SK-N-MC (cell line): Measurements from ENCODE around the gene HOMER2.
"Not testable (repeated sequence)": the region's sequence is repeated elsewhere in the genome, so short reads cannot be mapped to it uniquely, and the experiment has no call there.

Source experiments
- DNase-seq: peaks from one replicate; pipeline ENCODE4 v3.0.0-alpha.2; 2011; ENCODE audit warnings: low read depth, low spot score
- H3K27ac ChIP-seq: fragments of 200-600 bp; sonication (generic); 2 replicates; pipeline ENCODE4 v1.5.1; 2016; ENCODE audit warnings: mixed run types
- H3K36me3 ChIP-seq: fragments of 200-600 bp; sonication (generic); 2 replicates; pipeline ENCODE4 v1.6.1; 2017; ENCODE audit warnings: antibody characterized with exemption, low read length, mixed read lengths; ENCODE audit not compliant: insufficient read depth
- H3K4me3 ChIP-seq: fragments of 200-600 bp; sonication (generic); 2 replicates; pipeline ENCODE4 v1.5.1; 2016
- H3K9ac ChIP-seq: fragments of 200-600 bp; sonication (generic); 2 replicates; pipeline ENCODE4 v1.8.0; 2017; ENCODE audit warnings: mixed run types, mixed read lengths; ENCODE audit not compliant: insufficient read length
- H3K9me3 ChIP-seq: fragments of 200-600 bp; sonication (generic); 2 replicates; pipeline ENCODE4 v1.6.1; 2017; ENCODE audit warnings: low read depth, mild to moderate bottlenecking, antibody characterized with exemption, low read length, moderate library complexity, mixed read lengths
- EZH2 ChIP-seq: fragments of 200-600 bp; sonication (generic); IDR thresholded peaks from one replicate; pipeline ENCODE4 v1.6.1; 2017; ENCODE audit warnings: antibody characterized with exemption
- FOXP2 ChIP-seq: optimal IDR thresholded peaks from 2 replicates; pipeline ENCODE3; 2011; ENCODE audit warnings: mild to moderate bottlenecking, moderate library complexity; ENCODE audit not compliant: insufficient read depth; ENCODE audit errors: extremely low read length, control extremely low read depth
- POLR2AphosphoS5 ChIP-seq: IDR thresholded peaks from 2 replicates; pipeline ENCODE4 v1.6.1; 2012; ENCODE audit warnings: mild to moderate bottlenecking, low read depth, low read length, borderline replicate concordance

Gene HOMER2

GRCh38 chr15:82873000-82873680, 79.4 kb downstream of the HOMER2 start:
- Histone ChIP-seq H3K9ac (no peak overlapping the region), H3K4me3 (no peak overlapping the region), H3K36me3 (no peaks in the 10 kb centered on the region), H3K27ac (no peak overlapping the region), H3K9me3 (no peaks in the 10 kb centered on the region)
- no peak for TF ChIP-seq EZH2
- TF ChIP-seq POLR2AphosphoS5: no peak
- no peak for TF ChIP-seq FOXP2
- no peak for DNase-seq

GRCh38 chr15:82871832-82872484, 80.6 kb downstream of the HOMER2 start:
- Histone ChIP-seq H3K4me3 (no peak overlapping the region), H3K9ac (no peak overlapping the region), H3K27ac (no peak overlapping the region), H3K9me3 (no peaks in the 10 kb centered on the region), H3K36me3 (no peaks in the 10 kb centered on the region)
- TF ChIP-seq POLR2AphosphoS5: no peak
- TF ChIP-seq FOXP2: no peak
- DNase-seq: no peak

- no peak for TF ChIP-seq POLR2AphosphoS5
- no peak for TF ChIP-seq FOXP2
- no peak for TF ChIP-seq EZH2
- H3K9ac ChIP-seq: no peak overlapping the region
- no peak overlapping the region for H3K4me3 ChIP-seq
- H3K36me3 ChIP-seq: no peaks in the 10 kb centered on the region
- H3K9me3 ChIP-seq: no peaks in the 10 kb centered on the region
- H3K27ac ChIP-seq: no peak overlapping the region
- no peak for DNase-seq
Measured at GRCh38 chr15:82871358-82871757, 81.2 kb downstream of the HOMER2 start.

- H3K4me3 ChIP-seq: no peak overlapping the region
- no peak for TF ChIP-seq POLR2AphosphoS5
- no peak for TF ChIP-seq FOXP2
- TF ChIP-seq EZH2: no peak
- DNase-seq: no peak
- H3K9me3 ChIP-seq: no peaks in the 10 kb centered on the region
- no peaks in the 10 kb centered on the region for H3K36me3 ChIP-seq
- H3K9ac ChIP-seq: no peak overlapping the region
- no peak overlapping the region for H3K27ac ChIP-seq
Measured at GRCh38 chr15:82870727-82871320, 81.7 kb downstream of the HOMER2 start.

- H3K36me3 ChIP-seq, H3K4me3 ChIP-seq, DNase-seq, H3K9ac ChIP-seq, H3K27ac ChIP-seq, H3K9me3 ChIP-seq: not testable (repeated sequence)
Measured at GRCh38 chr15:82865981-82866380, 86.5 kb downstream of the HOMER2 start.

GRCh38 chr15:82865581-82865980, 86.9 kb downstream of the HOMER2 start:
- not testable (repeated sequence) for DNase-seq, H3K36me3 ChIP-seq, H3K4me3 ChIP-seq, H3K9ac ChIP-seq, H3K27ac ChIP-seq, H3K9me3 ChIP-seq

GRCh38 chr15:82864967-82865366, 87.6 kb downstream of the HOMER2 start:
- TF ChIP-seq FOXP2: no peak
- TF ChIP-seq POLR2AphosphoS5: no peak
- no peak for TF ChIP-seq EZH2
- Histone ChIP-seq H3K9me3 (no peaks in the 10 kb centered on the region), H3K36me3 (no peaks in the 10 kb centered on the region), H3K4me3 (no peak overlapping the region), H3K9ac (no peak overlapping the region), H3K27ac (no peak overlapping the region)
- no peak for DNase-seq

- Histone ChIP-seq H3K4me3 (no peak overlapping the region), H3K27ac (no peak overlapping the region), H3K9me3 (no peaks in the 10 kb centered on the region), H3K36me3 (no peaks in the 10 kb centered on the region), H3K9ac (no peak overlapping the region)
- no peak for TF ChIP-seq POLR2AphosphoS5
- TF ChIP-seq FOXP2: no peak
- TF ChIP-seq EZH2: no peak
- no peak for DNase-seq
Measured at GRCh38 chr15:82862886-82863285, 89.6 kb downstream of the HOMER2 start.

- Histone ChIP-seq H3K9me3 (no peaks in the 10 kb centered on the region), H3K36me3 (no peaks in the 10 kb centered on the region), H3K4me3 (no peak overlapping the region), H3K9ac (no peak overlapping the region), H3K27ac (no peak overlapping the region)
- DNase-seq: no peak
- TF ChIP-seq EZH2 (no peak), FOXP2 (no peak), POLR2AphosphoS5 (no peak)
Measured at GRCh38 chr15:82858932-82859331, 93.6 kb downstream of the HOMER2 start.
